Dermis lymphatic vessel endothelial cell (primary cell): ENCODE data around the gene GNG14. TPM values are rescaled to one million over a fixed set of nuclear protein-coding genes. Genes with fewer than 3 reads are reported as not detected.

Source experiments
- total RNA-seq: library from RNA; depleted of rRNA; stranded (reverse); fragments of >200 nt; gene quantifications from 2 replicates; pipeline ENCODE4 v1.2.1, GENCODE V29; 2014

GNG14 gene
- not detected in 2 replicates for total RNA-seq

DNA sequence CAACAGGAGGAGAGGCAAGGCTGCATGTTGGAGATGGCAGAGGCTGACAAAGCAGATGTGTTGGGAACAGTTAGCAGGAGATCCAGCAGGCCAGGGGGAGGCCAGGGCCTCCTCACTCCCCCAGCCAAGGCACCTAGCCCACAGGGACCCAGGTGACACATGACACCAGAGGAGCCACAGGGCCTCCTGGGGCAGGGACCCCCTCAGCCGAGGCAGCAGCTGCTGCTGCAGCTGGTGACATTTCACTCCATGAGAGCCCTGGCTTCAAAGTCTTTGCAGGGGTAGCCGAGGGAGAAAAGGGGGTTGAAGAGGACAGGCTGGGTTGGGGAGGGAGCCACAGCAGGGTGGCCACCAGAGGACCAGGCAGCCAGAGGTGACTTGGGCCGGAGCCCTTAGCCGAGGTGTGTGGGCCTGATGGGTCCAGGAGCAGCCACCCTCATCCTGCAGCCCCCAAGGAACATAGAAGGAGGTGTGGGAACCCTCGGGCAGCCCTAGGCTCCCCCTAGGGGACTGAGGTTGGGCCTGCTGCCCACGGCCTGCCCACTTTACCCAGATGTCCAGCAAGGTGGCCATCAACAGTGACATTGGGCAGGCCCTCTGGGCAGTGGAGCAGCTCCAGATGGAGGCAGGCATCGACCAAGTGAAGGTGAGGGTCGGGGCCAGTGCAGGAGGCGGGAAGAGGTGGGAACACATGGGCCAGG, at the start of gene GNG14:
GNG14 (plus strand) TSS at position 503 of the 701 bp plus-strand sequence; CDS start at position 554, 51 bp downstream.

GRCh38 chr19:12666265-12667048, 21.3 kb upstream of the GNG14 start, which contains the start of the genes MAN2B1 and WDR83:
MAN2B1 (minus strand) TSS chr19:12666742; CDS start chr19:12666701, 41 bp downstream.
WDR83 (plus strand) TSS chr19:12666807; CDS start chr19:12669791, 2,984 bp downstream.

GRCh38 chr19:12681074-12681987, 6.5 kb upstream of the GNG14 start, which contains the start of gene DHPS:
DHPS (minus strand) TSS chr19:12681880; CDS start chr19:12681766, 114 bp downstream.

DNA sequence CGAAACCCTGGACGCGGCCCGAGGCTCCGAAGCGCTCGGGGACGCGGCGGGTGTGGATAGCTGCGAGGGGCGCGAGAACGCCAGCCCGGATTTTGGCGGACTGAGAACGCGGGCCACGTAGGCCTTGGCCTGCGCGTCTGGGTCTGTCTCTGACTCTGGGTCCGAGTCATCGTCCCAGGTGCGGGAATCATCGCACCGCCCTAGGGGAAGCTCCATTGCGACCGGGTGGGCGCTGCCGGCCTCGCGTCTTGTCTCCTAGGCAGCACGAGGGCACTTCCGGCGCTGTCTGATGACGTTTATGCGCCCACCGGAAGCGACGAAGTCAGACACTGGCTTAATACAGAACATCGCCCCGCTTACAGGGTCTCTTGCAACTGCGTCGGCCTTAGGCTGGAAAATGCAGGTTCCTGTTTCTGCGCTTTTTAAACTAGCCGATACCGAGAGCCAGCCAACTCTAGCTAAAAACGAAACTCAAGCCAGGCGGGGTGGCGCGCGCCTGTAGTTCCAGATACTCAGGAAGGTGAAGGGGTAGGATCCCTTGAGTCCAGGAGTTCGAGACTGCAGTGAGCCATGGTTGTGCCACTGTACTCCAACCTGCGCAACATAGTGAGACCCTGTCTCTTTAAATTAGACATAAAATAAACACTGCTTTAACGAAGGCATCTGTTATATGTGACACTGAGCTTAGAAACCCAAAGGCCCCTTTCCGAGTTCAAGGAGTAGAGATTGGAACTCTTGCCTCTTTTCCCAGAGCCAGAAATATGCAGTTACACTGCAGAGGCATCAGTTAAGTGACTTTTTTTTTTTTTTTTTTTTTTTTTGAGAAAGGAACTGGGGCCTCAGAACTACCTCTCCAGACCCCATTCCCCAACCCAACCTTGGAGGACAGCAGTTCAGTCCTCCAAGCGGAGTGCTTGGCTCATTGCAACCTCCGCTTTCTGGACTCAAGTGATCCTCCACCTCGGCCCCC, 8.9 kb downstream of the GNG14 start, which contains the start of gene FBXW9:
FBXW9 (minus strand) TSS at position 266 of the 970 bp plus-strand sequence; CDS start at position 216, 50 bp downstream.

DNA sequence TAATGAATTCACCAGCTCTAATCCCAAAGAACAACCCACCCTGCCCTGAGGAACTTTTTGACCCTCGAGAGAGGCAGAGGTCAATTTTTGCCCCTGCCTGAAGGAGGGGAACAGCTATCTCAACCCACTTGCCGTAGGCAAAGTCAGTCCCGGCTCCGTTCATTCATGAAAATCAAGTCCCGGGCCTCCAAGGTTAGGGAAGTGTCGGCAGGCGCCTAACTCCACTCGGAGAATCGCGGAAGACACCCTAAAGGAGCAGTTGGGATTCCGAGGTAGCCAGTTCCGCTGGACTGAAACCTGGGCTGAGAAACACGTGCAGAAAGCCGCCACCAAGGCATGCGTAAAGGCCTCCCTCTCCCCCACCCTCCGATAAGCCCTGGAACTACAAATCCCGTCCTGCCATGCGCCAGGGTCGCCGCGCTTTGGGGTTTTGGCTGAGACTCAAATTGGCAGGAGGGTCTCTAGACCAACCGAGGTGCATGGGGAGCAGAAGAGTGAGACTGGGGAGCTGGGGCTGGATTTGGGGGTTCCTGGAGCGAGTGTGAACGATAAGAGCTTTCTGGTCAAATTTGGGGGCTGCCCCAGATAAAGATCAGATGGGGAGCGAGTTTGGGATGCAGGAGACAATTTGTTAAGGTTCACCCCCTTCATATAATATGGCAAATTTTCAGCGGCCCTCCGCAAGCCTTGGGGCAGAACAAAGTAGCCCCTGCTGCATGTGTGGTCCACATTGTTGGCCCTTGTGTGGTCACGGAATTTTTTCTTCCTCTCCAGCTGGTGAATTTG, 36.0 kb downstream of the GNG14 start, which contains the start of gene TNPO2:
TNPO2 (minus strand) TSS at position 292 of the 786 bp plus-strand sequence. CDS start 2,955 bp downstream, outside the sequence.

GRCh38 chr19:12736995-12737834, 49.4 kb downstream of the GNG14 start, which contains the start of gene GET3:
GET3 (plus strand) TSS chr19:12737497; CDS start chr19:12737506, 9 bp downstream.

Other genes with a start within 250 kb of the GNG14 start
- gene ZNF443, start 247.0 kb upstream of the GNG14 start, total RNA-seq: 5.5 and 7.2 TPM in 2 replicates
- gene ZNF709, start 203.2 kb upstream of the GNG14 start, total RNA-seq: 3.5 and 5.0 TPM in 2 replicates
- gene ZNF564, start 136.5 kb upstream of the GNG14 start, total RNA-seq: 9.1 and 12.0 TPM in 2 replicates
- gene ZNF490, start 77.2 kb upstream of the GNG14 start, total RNA-seq: 7.4 and 8.1 TPM in 2 replicates
- gene ZNF791, start 77.1 kb upstream of the GNG14 start, total RNA-seq: 13.8 and 14.4 TPM in 2 replicates
- 51.4 and 57.1 TPM in 2 replicates for gene MAN2B1, start 21.3 kb upstream of the GNG14 start, total RNA-seq
- 7.8 and 7.9 TPM in 2 replicates for gene WDR83, start 21.2 kb upstream of the GNG14 start, total RNA-seq
- 47.4 and 47.6 TPM in 2 replicates for gene DHPS, start 6.1 kb upstream of the GNG14 start, total RNA-seq
- 3.5 and 6.4 TPM in 2 replicates for gene FBXW9, start 8.6 kb downstream of the GNG14 start, total RNA-seq
- 18.7 and 20.4 TPM in 2 replicates for gene TNPO2, start 35.9 kb downstream of the GNG14 start, total RNA-seq
- gene TRIR, start 46.7 kb downstream of the GNG14 start, total RNA-seq: 170 and 174 TPM in 2 replicates
- gene GET3, start 49.5 kb downstream of the GNG14 start, total RNA-seq: 77.6 and 85.5 TPM in 2 replicates
- gene BEST2, start 63.8 kb downstream of the GNG14 start, total RNA-seq: not detected in 2 replicates
- 9.7 and 10.6 TPM in 2 replicates for gene HOOK2, start 87.6 kb downstream of the GNG14 start, total RNA-seq
- gene JUNB, start 103.5 kb downstream of the GNG14 start, total RNA-seq: 149 and 187 TPM in 2 replicates
- gene PRDX2, start 113.8 kb downstream of the GNG14 start, total RNA-seq: 170 and 189 TPM in 2 replicates
- not detected in 2 replicates for gene THSD8, start 114.1 kb downstream of the GNG14 start, total RNA-seq
- 8.3 and 10.6 TPM in 2 replicates for gene RNASEH2A, start 118.6 kb downstream of the GNG14 start, total RNA-seq
- not detected in 2 replicates for gene RTBDN, start 146.6 kb downstream of the GNG14 start, total RNA-seq
- 0.76 and 1.2 TPM in 2 replicates for gene MAST1, start 150.5 kb downstream of the GNG14 start, total RNA-seq
- gene DNASE2, start 193.5 kb downstream of the GNG14 start, total RNA-seq: 27.9 and 30.7 TPM in 2 replicates
- 0.09 TPM in 1 of 2 replicates, not detected in the other for gene KLF1, start 199.2 kb downstream of the GNG14 start, total RNA-seq
- gene GCDH, start 203.2 kb downstream of the GNG14 start, total RNA-seq: 19.4 and 19.8 TPM in 2 replicates
- gene SYCE2, start 231.3 kb downstream of the GNG14 start, total RNA-seq: 0.11 TPM in 1 of 2 replicates, not detected in the other
- 28.2 and 41.6 TPM in 2 replicates for gene FARSA, start 245.7 kb downstream of the GNG14 start, total RNA-seq